CD4-positive, alpha-beta T cell treated with Interleukin-10 for 1 hour (primary cell): ENCODE results near the gene CEP128.
"Not testable (repeated sequence)": the region's sequence is repeated elsewhere in the genome, so short reads cannot be mapped to it uniquely, and the experiment has no call there.

Experiments
- DNase-seq: peaks from one replicate; pipeline ENCODE4 v3.0.0-alpha.2; 2020

CEP128 gene

GRCh38 chr14:80951491-80951890, 10.0 kb upstream of the CEP128 start:
- DNase-seq: no peak

GRCh38 chr14:80948291-80948690, 6.8 kb upstream of the CEP128 start:
- no peak for DNase-seq

DNA sequence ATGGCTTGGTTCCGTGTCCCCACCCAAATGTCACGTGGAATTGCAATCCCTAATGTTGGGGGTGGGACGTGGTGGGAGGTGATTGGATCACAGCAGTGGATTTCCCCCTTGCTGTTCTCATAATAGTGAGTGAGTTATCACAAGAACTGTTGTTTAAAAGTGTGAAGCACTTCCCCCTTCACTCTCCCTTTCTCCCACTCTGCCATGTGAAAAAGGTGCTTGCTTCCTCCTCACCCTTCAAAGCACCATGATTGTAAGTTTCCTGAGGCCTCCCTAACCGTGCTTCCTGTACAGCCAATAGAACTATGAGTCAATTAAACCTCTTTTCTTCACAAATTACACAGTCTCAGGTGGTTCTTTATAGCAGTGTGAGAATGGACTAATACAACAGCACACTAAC, 5.3 kb upstream of the CEP128 start:
- no peak for DNase-seq

- DNase-seq: no peak
Measured at GRCh38 chr14:80946187-80946586, 4.6 kb upstream of the CEP128 start.

- no peak for DNase-seq
Measured at GRCh38 chr14:80944861-80945617, 3.5 kb upstream of the CEP128 start.

DNA sequence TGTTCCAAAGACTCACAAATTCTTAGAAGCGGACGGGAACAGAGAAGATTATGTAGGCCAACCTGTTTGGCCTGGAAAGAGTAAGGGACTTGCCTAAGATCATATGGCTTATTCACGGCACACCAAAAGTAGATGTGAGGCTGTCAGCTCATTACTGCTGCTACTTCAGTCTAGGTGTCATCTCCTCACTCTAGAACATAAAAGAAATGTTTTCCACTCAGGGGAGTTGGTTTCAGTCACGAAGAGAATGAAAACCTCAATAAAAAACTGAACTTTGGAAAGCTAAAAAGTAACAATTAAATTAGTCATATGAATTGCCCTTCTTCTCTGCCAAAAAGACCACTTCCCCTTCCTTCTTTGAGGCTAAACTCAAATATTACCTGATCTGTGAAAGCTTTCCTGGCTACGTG, 658 bp upstream of the CEP128 start:
- no peak for DNase-seq

GRCh38 chr14:80940146-80940545, 1.4 kb downstream of the CEP128 start:
- no peak for DNase-seq

GRCh38 chr14:80933686-80934085, 7.9 kb downstream of the CEP128 start:
- DNase-seq: no peak

GRCh38 chr14:80933282-80933681, 8.3 kb downstream of the CEP128 start:
- DNase-seq: no peak

GRCh38 chr14:80930836-80931389, 10.6 kb downstream of the CEP128 start:
- peak; percentile 63 for DNase-seq

GRCh38 chr14:80930095-80930494, 11.4 kb downstream of the CEP128 start:
- DNase-seq: no peak

GRCh38 chr14:80927083-80927989, 14.2 kb downstream of the CEP128 start:
- DNase-seq: no peak

- DNase-seq: no peak
Measured at GRCh38 chr14:80926397-80927082, 15.0 kb downstream of the CEP128 start.

- no peak for DNase-seq
Measured at GRCh38 chr14:80924365-80925103, 17.0 kb downstream of the CEP128 start.

DNA sequence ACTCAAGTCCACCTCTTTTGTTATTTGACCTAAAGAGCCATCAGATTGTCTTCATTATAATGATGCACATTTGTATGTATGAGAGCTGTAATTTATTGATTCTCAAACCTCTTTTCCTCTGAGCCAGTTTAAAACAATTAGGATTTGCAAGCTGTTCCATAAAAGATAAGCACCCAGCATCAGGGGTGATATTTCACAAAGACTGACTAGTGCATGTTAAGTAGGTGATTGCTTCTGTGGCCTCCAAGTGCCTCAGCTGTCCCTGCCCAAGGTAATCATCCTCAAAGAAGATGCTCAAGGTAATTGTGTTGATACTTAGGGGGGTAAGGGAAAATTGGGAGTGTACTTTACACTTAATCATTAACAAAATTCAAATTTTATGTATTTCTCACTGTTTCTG, 18.2 kb downstream of the CEP128 start:
- DNase-seq: no peak

DNA sequence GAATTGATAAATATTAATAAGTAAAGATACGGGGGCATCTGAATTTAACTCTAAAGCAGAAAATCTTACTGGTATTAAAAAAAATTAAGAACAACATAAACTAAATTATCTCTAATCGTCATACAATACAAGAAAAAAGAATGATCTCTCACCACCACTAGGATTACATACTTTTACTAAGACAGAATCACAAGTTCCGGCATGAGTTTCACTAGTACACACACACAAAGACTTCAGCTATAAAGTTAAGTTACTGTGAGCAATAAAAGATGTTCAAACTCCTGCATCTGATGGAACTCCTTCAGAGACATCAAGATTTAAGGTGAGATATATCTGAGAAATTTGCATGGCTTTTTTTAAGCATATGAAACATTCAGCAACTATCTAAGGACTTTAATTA, 21.9 kb downstream of the CEP128 start:
- no peak for DNase-seq

GRCh38 chr14:80912013-80912412, 29.5 kb downstream of the CEP128 start:
- DNase-seq: not testable (repeated sequence)

GRCh38 chr14:80906946-80907345, 34.6 kb downstream of the CEP128 start:
- no peak for DNase-seq

- DNase-seq: no peak
Measured at GRCh38 chr14:80906336-80906735, 35.2 kb downstream of the CEP128 start.

GRCh38 chr14:80902608-80903007, 38.9 kb downstream of the CEP128 start:
- no peak for DNase-seq

- DNase-seq: no peak
Measured at GRCh38 chr14:80901822-80902221, 39.7 kb downstream of the CEP128 start.

- DNase-seq: no peak
Measured at GRCh38 chr14:80901260-80901659, 40.3 kb downstream of the CEP128 start.
